GM12801 (cell line): ENCODE results near the gene ARFGAP3.

Experiments
- TF ChIP-seq, protein P1 (sequence below): IDR thresholded peaks from one replicate; pipeline ENCODE4 v1.5.1; 2011; ENCODE audit warnings: control low read depth; ENCODE audit not compliant: insufficient read length; ENCODE audit errors: extremely low read depth

ARFGAP3 gene

DNA sequence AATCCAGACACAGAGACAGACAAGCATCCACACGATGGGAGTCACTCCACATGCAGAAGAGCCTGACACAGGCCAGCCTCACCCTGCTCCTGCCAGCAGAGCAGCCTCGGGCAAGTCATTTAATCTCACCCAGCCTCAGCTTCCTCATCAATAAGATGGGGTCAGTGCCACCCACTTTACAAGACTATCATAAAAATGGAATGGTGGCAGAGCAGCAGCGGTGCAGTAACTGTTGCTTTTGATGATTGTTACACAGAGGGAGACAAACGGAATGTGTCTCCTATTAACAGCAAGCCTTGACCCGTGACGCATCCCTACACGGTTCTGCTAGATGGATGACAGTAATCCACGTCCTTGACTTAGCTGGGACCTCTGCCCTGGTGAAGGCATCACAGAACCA, 26.0 kb upstream of the ARFGAP3 start:
- TF ChIP-seq, protein P1, sequence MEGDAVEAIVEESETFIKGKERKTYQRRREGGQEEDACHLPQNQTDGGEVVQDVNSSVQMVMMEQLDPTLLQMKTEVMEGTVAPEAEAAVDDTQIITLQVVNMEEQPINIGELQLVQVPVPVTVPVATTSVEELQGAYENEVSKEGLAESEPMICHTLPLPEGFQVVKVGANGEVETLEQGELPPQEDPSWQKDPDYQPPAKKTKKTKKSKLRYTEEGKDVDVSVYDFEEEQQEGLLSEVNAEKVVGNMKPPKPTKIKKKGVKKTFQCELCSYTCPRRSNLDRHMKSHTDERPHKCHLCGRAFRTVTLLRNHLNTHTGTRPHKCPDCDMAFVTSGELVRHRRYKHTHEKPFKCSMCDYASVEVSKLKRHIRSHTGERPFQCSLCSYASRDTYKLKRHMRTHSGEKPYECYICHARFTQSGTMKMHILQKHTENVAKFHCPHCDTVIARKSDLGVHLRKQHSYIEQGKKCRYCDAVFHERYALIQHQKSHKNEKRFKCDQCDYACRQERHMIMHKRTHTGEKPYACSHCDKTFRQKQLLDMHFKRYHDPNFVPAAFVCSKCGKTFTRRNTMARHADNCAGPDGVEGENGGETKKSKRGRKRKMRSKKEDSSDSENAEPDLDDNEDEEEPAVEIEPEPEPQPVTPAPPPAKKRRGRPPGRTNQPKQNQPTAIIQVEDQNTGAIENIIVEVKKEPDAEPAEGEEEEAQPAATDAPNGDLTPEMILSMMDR = no peak

GRCh38 chr22:42881982-42882656, 25.0 kb upstream of the ARFGAP3 start:
- TF ChIP-seq, protein P1 = no peak

DNA sequence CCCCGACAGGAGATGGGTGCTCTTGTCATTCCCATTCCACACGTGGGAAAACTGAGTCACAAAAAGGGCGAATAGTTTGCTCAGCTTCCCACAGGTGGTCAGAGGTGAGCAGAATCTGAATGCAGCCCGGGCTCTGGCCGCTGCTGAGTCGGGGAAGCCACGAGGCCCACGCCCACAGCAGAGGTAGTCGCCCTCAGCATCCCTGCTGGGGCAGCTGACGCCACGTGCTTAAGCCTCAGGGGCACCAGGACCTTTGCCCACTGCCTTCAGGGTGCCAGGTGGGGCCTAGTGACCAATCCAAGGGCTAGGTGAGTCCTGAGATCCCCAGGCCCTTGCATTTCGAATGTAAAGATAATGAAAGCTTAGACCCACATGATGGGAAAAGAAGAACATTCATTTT, 24.2 kb upstream of the ARFGAP3 start:
- TF ChIP-seq, protein P1 = no peak

DNA sequence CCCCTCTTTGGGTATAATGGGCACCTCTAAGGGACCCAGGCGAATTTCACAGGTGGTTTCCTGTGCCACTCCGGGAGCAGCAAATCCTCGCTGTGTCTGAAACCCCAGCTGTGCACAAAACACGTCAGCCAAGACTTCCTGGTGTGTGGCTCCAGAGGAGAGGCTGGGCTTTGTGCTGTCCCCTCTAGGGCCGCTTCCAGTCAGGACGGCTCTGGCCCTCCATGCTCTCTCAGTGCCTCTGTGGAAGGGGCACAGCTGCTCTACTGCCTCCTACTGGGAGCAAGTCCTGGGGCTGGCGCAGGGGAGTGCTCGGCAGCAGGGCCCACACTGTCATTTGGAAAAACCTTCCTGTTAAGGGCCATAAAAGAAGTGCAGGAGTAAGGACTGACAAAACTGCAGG, 23.7 kb upstream of the ARFGAP3 start:
- TF ChIP-seq, protein P1 = no peak

DNA sequence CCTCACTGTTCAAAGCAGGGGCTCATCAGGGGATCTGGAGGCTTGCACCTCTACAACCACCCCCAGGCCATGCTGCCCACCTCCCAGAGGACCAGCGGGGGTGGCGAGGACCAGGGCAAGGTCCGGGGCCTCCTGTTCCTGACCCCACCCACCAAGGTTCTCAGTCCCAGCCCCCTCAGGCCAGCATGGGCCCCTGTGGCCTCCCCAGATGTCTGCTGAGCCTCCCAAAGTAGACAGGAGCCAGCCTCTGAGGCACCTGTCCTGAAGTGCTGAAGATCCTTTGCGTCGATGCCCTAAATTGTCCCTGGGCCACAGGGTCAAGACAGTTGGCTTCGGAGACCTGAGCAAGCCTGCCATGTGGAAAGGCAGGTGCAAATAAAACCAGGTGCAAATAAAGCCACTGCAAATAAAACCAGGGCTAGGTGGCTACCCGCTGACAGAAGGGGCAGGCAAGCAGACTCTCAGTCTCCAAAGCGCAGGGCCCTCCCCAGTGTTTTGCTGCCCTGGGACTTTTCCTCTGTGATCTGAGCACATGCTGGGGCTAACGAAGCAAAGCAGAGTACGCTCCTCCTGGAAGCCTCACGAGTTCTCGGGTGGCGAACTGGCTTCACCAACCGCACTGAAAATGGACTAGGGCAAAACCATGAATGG, 22.4 kb upstream of the ARFGAP3 start:
- TF ChIP-seq, protein P1 = no peak

DNA sequence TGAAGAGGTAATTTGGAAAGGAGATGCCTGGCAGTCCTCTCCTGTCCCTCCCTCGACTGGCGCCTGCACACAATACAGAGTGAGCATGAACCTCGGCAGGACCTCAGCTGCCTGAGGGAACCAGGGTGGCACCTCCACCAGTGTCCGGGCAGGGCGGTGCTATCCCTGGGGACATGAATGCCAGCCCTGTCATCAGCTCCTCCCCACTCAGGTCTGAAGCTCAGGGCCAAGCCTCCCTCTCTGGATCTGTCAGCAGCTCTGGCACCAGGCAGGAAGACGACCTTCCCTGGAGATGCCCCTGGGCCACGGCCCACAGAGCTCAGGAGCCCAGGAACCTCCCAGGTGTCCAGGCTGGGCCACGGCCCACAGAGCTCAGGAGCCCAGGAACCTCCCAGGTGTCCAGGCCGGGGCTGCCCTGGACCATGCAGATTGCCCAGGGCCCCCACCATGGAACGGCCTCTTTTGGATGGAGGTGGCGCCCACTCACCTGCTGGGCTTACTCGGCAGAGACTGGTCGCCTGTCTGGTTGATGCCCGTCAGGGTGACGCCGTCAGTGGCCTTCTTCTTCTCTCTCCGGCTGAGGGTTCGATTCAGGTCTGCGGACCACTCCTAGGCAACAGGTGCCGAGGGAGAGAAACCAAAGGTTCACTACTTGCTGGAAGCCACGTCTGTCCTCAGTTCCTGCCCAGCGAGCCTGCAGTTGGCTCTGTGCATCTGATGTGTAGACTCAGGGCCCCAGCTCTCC, 21.7 kb upstream of the ARFGAP3 start:
- TF ChIP-seq, protein P1 = no peak

DNA sequence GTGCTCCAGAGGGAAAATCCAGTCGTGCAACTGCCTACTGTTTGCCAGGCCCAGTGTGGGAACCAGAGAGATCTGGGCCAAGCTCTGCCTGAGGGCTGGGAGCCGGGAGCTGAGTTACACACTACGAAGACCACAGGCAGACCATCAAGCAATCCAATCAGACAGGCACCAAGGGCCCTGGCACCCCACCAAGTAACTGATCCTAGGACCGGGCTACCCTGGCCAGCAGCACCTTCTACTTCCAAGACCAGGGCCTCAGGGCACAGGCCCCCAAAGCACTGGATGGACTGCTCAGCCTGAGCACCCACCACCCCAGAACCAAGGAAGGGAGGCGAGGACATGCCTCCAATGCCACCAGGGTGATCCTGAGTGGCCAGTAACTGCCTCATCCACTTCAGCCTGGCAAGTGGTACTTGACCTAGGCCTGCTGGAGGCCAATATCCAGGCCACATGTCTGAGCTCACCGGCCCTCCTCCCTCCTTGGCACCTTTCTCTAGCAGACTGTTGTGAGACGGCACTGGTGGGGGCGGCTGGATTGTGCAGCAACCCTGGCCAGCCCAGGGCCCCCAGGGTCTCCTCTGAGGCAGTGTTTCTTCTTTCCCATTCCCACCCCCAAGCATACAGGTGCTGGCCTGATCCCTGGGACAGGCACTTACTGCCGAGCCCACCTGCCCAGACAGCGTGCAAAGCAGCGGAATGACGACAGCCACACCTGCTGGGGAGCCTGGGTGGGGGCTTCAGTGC, 20.7 kb upstream of the ARFGAP3 start:
- TF ChIP-seq, protein P1 = no peak
